Measurements from ENCODE around the gene KCNIP4. TPM values are rescaled to one million over a fixed set of nuclear protein-coding genes. Genes with fewer than 3 reads are reported as not detected.

Gene KCNIP4
- total and polyA plus RNA-seq, 2 of the 4 experiments (the other 2 are of a cell fraction) = not detected

GRCh38 chr4:21290562-21290961 lies 658.0 kb downstream of the KCNIP4 start:
- no peaks in the 10 kb centered on the region for H4K20me1 ChIP-seq (ENCODE audit: insufficient read depth, low read length)
- no peak overlapping the region for H2BK120ac ChIP-seq (ENCODE audit: low read depth, low read length)
- H2AFZ ChIP-seq (replicated peaks; ENCODE audit: low read length, poor library complexity) = no peak overlapping the region
- H2BK20ac ChIP-seq (ENCODE audit: low read depth, low read length) = no peak overlapping the region
- H3K18ac ChIP-seq (ENCODE audit: low read depth, low read length) = no peak overlapping the region
- no TSS peak for BruUV-seq (replicated peaks)
- H3K4me1 ChIP-seq (ENCODE audit: control insufficient read depth, insufficient read depth, low read length) = no peaks in the 10 kb centered on the region
- H3K23ac ChIP-seq (ENCODE audit: low read depth, low read length) = no peak overlapping the region
- ATAC-seq (ENCODE audit: low read depth) (no peak), DNase-seq (no peak)
- H4K8ac ChIP-seq (ENCODE audit: low read depth in 2 of 2, low read length in 2 of 2) = no peak overlapping the region
- H4K91ac ChIP-seq (ENCODE audit: insufficient read depth, low read depth, low read length) = no peak overlapping the region
- H3K9me1 ChIP-seq (ENCODE audit: insufficient read depth, low read length) = no peaks in the 10 kb centered on the region
- no peak overlapping the region for H3K56ac ChIP-seq (ENCODE audit: extremely low read depth, insufficient read depth, low read length)
- no peak overlapping the region for H3K9ac ChIP-seq (ENCODE audit: low read depth, low read length)
- H3K36me3 ChIP-seq (ENCODE audit: control insufficient read depth, insufficient read depth, low read length) = no peaks in the 10 kb centered on the region
- dilution Hi-C loops (cut with HindIII; ENCODE audit: low sequenced_read_pairs, unreplicated experiment) = no loop called here
- no peak overlapping the region for H2AK9ac ChIP-seq (replicated peaks; ENCODE audit: low read depth, low read length, poor library complexity)
- ChIA-PET CTCF (no interaction called here), POLR2A (ENCODE audit: unreplicated experiment) (no interaction called here)
- no peak overlapping the region for H3K14ac ChIP-seq (replicated peaks; ENCODE audit: low read depth, low read length)
- H3K4ac ChIP-seq (ENCODE audit: low read depth, low read length) = no peak overlapping the region
- intact Hi-C loops (cut with micrococcal nuclease) = no loop called here
- no peak overlapping the region for H3K4me2 ChIP-seq (ENCODE audit: low read depth, low read length)
- H2BK15ac ChIP-seq (ENCODE audit: low read depth, low read length) = no peak overlapping the region
- H3K79me1 ChIP-seq (ENCODE audit: low read depth in 1 of 2, low read length in 2 of 2) = no peaks in the 10 kb centered on the region
- WGBS, 2 experiments (ENCODE audit: extremely low coverage in 2 of 2, insufficient read length in 1 of 2) = no CpG with 5 or more reads among the region's 2 CpGs
- in situ Hi-C loops (cut with MboI; ENCODE audit: low sequenced_read_pairs) = no loop called here
- H3K27me3 ChIP-seq (ENCODE audit: control insufficient read depth, insufficient read depth, low read length) = no peaks in the 10 kb centered on the region
- H3K4me3 ChIP-seq (ENCODE audit: insufficient read depth, low read depth, low read length) = no peak overlapping the region
- H2BK5ac ChIP-seq (ENCODE audit: low read depth, low read length, poor library complexity, severe bottlenecking) = no peak overlapping the region
- peaks cover 7% of the 10 kb centered on the region; the same call in 1 of the 2 replicates for H3K9me3 ChIP-seq (ENCODE audit: control insufficient read depth, insufficient read depth, low read length)
- H4K5ac ChIP-seq (ENCODE audit: low read depth, low read length) = no peak overlapping the region
- H3K27ac ChIP-seq (ENCODE audit: insufficient read depth, low read length) = no peak overlapping the region
- no peak overlapping the region for H2AK5ac ChIP-seq (ENCODE audit: low read depth, low read length)
- TF ChIP-seq MXI1 (IDR thresholded peaks at IDR 0.05; ENCODE audit: borderline replicate concordance, low read depth, low read length) (no peak), RFX5 (IDR thresholded peaks at IDR 0.05; ENCODE audit: low read depth, low read length) (no peak), FOS (IDR thresholded peaks at IDR 0.05; ENCODE audit: low read depth, low read length) (no peak), BHLHE40 (IDR thresholded peaks at IDR 0.05; ENCODE audit: low read depth, low read length) (no peak), POLR2A (IDR thresholded peaks at IDR 0.05; ENCODE audit: low read depth, low read length) (no peak), ELK1 (IDR thresholded peaks at IDR 0.05; ENCODE audit: borderline replicate concordance, low read depth, low read length) (no peak), MAZ (IDR thresholded peaks at IDR 0.05; ENCODE audit: borderline replicate concordance, low read depth, low read length) (no peak), RCOR1 (IDR thresholded peaks at IDR 0.05; ENCODE audit: insufficient replicate concordance, low read length) (no peak), USF2 (IDR thresholded peaks at IDR 0.05; ENCODE audit: low read depth, low read length) (no peak), CHD1 (IDR thresholded peaks at IDR 0.05; ENCODE audit: low read depth, low read length) (no peak), CEBPB (IDR thresholded peaks at IDR 0.05; ENCODE audit: low read depth, low read length) (no peak), CTCF (conservative IDR thresholded peaks at IDR 0.05; ENCODE audit: low read depth, low read length) (no peak), MAFK (IDR thresholded peaks at IDR 0.05; ENCODE audit: low read depth, low read length) (no peak), SMC3 (IDR thresholded peaks at IDR 0.05; ENCODE audit: low read depth, low read length) (no peak), RAD21 (IDR thresholded peaks at IDR 0.05; ENCODE audit: low read length) (no peak)
